HG02798 (cell line): Measurements from ENCODE around the gene FAM181B.
A peak's percentile ranks its signal among the peaks of the same experiment; 100 is the strongest.

ENCODE experiments used
- ATAC-seq: cut with Tn5 transposase; IDR thresholded peaks from one replicate; pipeline ENCODE4 v1.9.1; 2021; ENCODE audit warnings: mild to moderate bottlenecking; ENCODE audit not compliant: unreplicated experiment, poor library complexity

The FAM181B gene

GRCh38 chr11:82732734-82733443 is 775 bp downstream of the FAM181B start:
- no peak for ATAC-seq

- no peak for ATAC-seq
Measured at GRCh38 chr11:82732348-82732733, 1.3 kb downstream of the FAM181B start.

GRCh38 chr11:82731691-82732277 is 1.9 kb downstream of the FAM181B start:
- no peak for ATAC-seq

- no peak for ATAC-seq
Measured at GRCh38 chr11:82730754-82731153, 2.9 kb downstream of the FAM181B start.

GRCh38 chr11:82730286-82730685 is 3.4 kb downstream of the FAM181B start:
- ATAC-seq: no peak

GRCh38 chr11:82724026-82724425 is 9.6 kb downstream of the FAM181B start:
- ATAC-seq: no peak

- ATAC-seq: no peak
Measured at GRCh38 chr11:82722231-82722630, 11.4 kb downstream of the FAM181B start.

- ATAC-seq: no peak
Measured at GRCh38 chr11:82720267-82721065, 13.2 kb downstream of the FAM181B start.

GRCh38 chr11:82719361-82720105 is 14.1 kb downstream of the FAM181B start:
- ATAC-seq: no peak

- ATAC-seq: no peak
Measured at GRCh38 chr11:82718821-82719220, 14.8 kb downstream of the FAM181B start.

GRCh38 chr11:82718307-82718706 is 15.4 kb downstream of the FAM181B start:
- peak; percentile 74 for ATAC-seq

- no peak for ATAC-seq
Measured at GRCh38 chr11:82714346-82715174, 19.1 kb downstream of the FAM181B start.

GRCh38 chr11:82711648-82712047 is 22.0 kb downstream of the FAM181B start:
- no peak for ATAC-seq

- no peak for ATAC-seq
Measured at GRCh38 chr11:82703796-82704195, 29.9 kb downstream of the FAM181B start.

- ATAC-seq: no peak
Measured at GRCh38 chr11:82703226-82703625, 30.4 kb downstream of the FAM181B start.

GRCh38 chr11:82701847-82702520 is 31.7 kb downstream of the FAM181B start:
- peak; percentile 63 for ATAC-seq

GRCh38 chr11:82698576-82699352 is 34.9 kb downstream of the FAM181B start:
- no peak for ATAC-seq

GRCh38 chr11:82692981-82693380 is 40.7 kb downstream of the FAM181B start:
- ATAC-seq: no peak
